Fibroblast of lung (primary cell): ENCODE measurements around the gene ACY1. TPM values are rescaled to one million over a fixed set of nuclear protein-coding genes. Genes with fewer than 3 reads are reported as not detected.

Source experiments
- DNase-seq, 2 donors: peaks; one replicate each; pipeline versions ENCODE4 v3.0.0 to v3.0.0-alpha.2; 2010; ENCODE audit warnings: low read depth in 2 of 2
- H2AFZ ChIP-seq: 2 replicates; pipeline ENCODE4 v1.5.1; 2012; ENCODE audit warnings: low read length, control low read depth, inconsistent platforms
- H3K27ac ChIP-seq: 2 replicates; pipeline ENCODE4 v1.5.1; 2011; ENCODE audit warnings: low read length, control low read depth; ENCODE audit not compliant: insufficient read depth
- H3K27me3 ChIP-seq: 2 replicates; pipeline ENCODE4 v1.5.1; 2011; ENCODE audit warnings: mild to moderate bottlenecking, low read length; ENCODE audit not compliant: control insufficient read depth, insufficient read depth
- H3K36me3 ChIP-seq: 2 replicates; pipeline ENCODE4 v1.5.1; 2011; ENCODE audit warnings: low read length; ENCODE audit not compliant: control insufficient read depth, insufficient read depth
- H3K4me1 ChIP-seq: 2 replicates; pipeline ENCODE4 v1.5.1; 2011; ENCODE audit warnings: low read length; ENCODE audit not compliant: control insufficient read depth, insufficient read depth; ENCODE audit errors: extremely low read depth
- H3K4me2 ChIP-seq: 2 replicates; pipeline ENCODE4 v1.5.1; 2011; ENCODE audit warnings: low read length, control low read depth; ENCODE audit not compliant: insufficient read depth; ENCODE audit errors: extremely low read depth
- H3K4me3 ChIP-seq, 4 experiments: fragments of 200-600 bp in 1 of 4; sonication (generic) in 1 of 4; replicated peaks in 1 of 4; 2 replicates each; pipeline ENCODE4 v1.5.1; 2011 to 2016; ENCODE audit warnings: low read length in 4 of 4, low read depth in 3 of 4, mild to moderate bottlenecking in 3 of 4, control low read depth in 2 of 4, inconsistent platforms in 1 of 4, mixed read lengths in 1 of 4; ENCODE audit not compliant: insufficient read depth in 1 of 4; ENCODE audit errors: control extremely low read depth in 1 of 4
- H3K79me2 ChIP-seq: 2 replicates; pipeline ENCODE4 v1.5.1; 2012; ENCODE audit warnings: mild to moderate bottlenecking, low read length, inconsistent platforms; ENCODE audit not compliant: control insufficient read depth, insufficient read depth
- H3K9ac ChIP-seq: 2 replicates; pipeline ENCODE4 v1.5.1; 2011; ENCODE audit warnings: mild to moderate bottlenecking, low read length, control low read depth; ENCODE audit not compliant: insufficient read depth
- H3K9me3 ChIP-seq: 2 replicates; pipeline ENCODE4 v1.5.1; 2012; ENCODE audit warnings: low read depth, low read length; ENCODE audit not compliant: control insufficient read depth, insufficient read depth
- H4K20me1 ChIP-seq: 2 replicates; pipeline ENCODE4 v1.5.1; 2011; ENCODE audit warnings: low read length; ENCODE audit not compliant: control insufficient read depth, insufficient read depth; ENCODE audit errors: extremely low read depth
- EZH2 ChIP-seq: IDR thresholded peaks from 2 replicates; pipeline ENCODE4 v1.5.1; 2012; ENCODE audit warnings: low read length, control low read depth, mild to moderate bottlenecking; ENCODE audit errors: missing control alignments
- polyA plus RNA-seq, 2 donors: library from polyadenylated mRNA; depleted of rRNA in 1 of 2; stranded (reverse) in 1 of 2; unstranded in 1 of 2; fragments of >200 nt; gene quantifications; 2 replicates each; pipeline ENCODE4 v1.2.1, GENCODE V29; 2011 to 2012; ENCODE audit warnings: missing spikeins in 1 of 2
- total RNA-seq: library from RNA; depleted of rRNA; stranded (reverse); fragments of >200 nt; gene quantifications from 2 replicates; pipeline ENCODE4 v1.2.1, GENCODE V29; 2014
- TF ChIP-seq, protein P1 (sequence below), 2 donors: IDR thresholded peaks in 1 of 2; conservative IDR thresholded peaks in 1 of 2; 1 replicate in 1 of 2; 2 replicates in 1 of 2; pipeline ENCODE4 v1.5.1; 2011 to 2012; ENCODE audit warnings: low read length in 2 of 2, control low read depth in 1 of 2, inconsistent platforms in 1 of 2, low read depth in 1 of 2, mild to moderate bottlenecking in 1 of 2

ACY1 gene
- total and polyA plus RNA-seq, 2 donors (not counting 1 experiment from before 2014, with no cell fraction given): 21.4 to 40.3 TPM

DNA sequence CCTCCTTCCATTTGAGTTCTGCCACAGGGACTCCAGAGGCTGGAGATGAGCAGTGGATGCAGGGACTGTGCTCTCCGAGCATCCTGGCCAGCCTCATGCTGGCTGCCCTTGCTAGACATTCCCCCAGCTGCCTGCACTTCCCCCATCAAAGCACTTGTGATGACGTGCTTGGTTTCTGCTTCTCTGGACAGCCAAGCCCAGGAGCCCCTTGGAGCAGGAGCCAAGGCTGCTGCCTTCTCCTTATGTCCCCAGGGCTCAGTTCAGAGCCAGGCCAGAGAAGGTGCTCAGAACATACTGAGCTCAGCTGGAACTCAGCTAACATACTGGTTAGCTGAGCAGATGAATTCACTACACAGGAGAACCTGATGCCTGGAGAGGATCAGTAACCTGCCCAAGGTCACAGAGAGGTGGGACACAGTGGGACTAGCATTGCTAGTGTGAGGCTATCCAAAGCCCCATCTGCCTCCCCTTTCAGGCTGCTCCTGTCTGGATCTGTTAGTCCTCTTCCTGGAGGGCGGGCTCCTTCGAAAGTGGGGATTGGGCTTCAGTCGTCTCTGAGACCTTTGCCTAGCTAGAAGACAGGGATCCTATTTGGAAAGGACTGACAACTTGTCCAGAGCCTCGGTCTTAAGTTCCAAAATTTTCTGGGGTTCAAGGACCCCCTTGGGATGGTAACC lies 20.3 kb upstream of the ACY1 start:
- Histone ChIP-seq H3K79me2 (peaks cover 14% of the 10 kb centered on the region), H3K27me3 (no peaks in the 10 kb centered on the region), H4K20me1 (no peaks in the 10 kb centered on the region), H3K9ac (no peak overlapping the region), H2AFZ (no peak overlapping the region), H3K27ac (no peak overlapping the region), H3K9me3 (no peaks in the 10 kb centered on the region), H3K4me1 (peaks cover 5% of the 10 kb centered on the region), H3K4me3 (no peak overlapping the region), H3K4me2 (no peak overlapping the region), H3K36me3 (peaks cover 12% of the 10 kb centered on the region)
- DNase-seq: no peak
- TF ChIP-seq EZH2: no peak

DNA sequence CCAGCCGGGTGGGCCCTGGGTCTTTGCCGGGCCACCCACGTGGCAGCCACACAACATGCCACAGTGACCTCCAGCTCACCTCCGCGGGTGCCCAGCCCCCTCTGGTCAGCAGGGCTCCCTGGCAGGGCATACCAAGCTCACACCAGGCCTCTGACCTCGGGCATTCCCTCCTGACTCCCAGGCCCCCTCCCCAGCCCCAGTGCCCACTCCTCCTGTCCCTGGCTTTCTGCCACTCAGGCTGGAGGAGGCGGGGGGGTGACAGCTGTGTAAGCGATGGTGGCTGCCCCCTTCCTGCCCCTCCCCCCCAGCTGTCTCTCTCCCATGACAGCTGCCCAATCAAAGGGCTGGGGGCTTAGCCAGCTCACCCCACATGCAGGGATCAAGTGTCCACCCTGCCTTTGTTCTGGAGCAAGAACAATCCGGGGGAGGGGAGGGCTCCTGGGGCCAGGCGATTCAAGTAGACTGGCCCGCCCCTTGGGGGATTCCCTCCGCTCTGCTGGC lies 19.3 kb upstream of the ACY1 start:
- Histone ChIP-seq H3K27ac (no peak overlapping the region), H3K36me3 (peaks cover 10% of the 10 kb centered on the region), H3K9me3 (no peaks in the 10 kb centered on the region), H4K20me1 (no peaks in the 10 kb centered on the region), H3K4me1 (peaks cover 8% of the 10 kb centered on the region), H3K4me3 (no peak overlapping the region), H3K9ac (no peak overlapping the region), H3K79me2 (peaks cover 14% of the 10 kb centered on the region), H2AFZ (no peak overlapping the region), H3K27me3 (no peaks in the 10 kb centered on the region), H3K4me2 (no peak overlapping the region)
- TF ChIP-seq, protein P1, sequence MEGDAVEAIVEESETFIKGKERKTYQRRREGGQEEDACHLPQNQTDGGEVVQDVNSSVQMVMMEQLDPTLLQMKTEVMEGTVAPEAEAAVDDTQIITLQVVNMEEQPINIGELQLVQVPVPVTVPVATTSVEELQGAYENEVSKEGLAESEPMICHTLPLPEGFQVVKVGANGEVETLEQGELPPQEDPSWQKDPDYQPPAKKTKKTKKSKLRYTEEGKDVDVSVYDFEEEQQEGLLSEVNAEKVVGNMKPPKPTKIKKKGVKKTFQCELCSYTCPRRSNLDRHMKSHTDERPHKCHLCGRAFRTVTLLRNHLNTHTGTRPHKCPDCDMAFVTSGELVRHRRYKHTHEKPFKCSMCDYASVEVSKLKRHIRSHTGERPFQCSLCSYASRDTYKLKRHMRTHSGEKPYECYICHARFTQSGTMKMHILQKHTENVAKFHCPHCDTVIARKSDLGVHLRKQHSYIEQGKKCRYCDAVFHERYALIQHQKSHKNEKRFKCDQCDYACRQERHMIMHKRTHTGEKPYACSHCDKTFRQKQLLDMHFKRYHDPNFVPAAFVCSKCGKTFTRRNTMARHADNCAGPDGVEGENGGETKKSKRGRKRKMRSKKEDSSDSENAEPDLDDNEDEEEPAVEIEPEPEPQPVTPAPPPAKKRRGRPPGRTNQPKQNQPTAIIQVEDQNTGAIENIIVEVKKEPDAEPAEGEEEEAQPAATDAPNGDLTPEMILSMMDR (conservative IDR thresholded peaks at IDR 0.05 in 1 of 2, IDR thresholded peaks at IDR 0.05 in 1 of 2; ENCODE audit: low read depth in 1 of 2, low read length in 2 of 2): no peak
- DNase-seq: no peak

DNA sequence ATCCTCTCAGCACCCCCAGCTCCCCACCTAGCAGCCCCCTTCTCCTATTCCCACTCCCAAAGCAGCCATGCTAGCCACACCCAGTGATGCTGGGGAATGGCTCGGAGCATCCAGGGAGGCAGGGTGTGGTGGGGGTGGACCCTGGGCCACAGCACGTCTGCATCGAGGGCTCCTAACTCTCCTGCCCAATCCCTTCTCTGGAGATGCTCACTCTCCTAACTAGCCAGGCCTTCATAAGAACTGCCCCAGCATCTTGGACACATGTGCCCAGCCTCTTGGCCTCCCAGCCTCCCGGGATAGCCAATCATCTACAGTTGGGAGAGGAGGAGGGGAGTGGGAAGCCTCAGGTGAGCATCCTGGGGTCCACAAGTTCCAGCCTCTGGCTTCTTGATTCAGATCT lies 18.8 kb upstream of the ACY1 start:
- no peak overlapping the region for H3K27ac ChIP-seq
- peaks cover 14% of the 10 kb centered on the region for H3K79me2 ChIP-seq
- H2AFZ ChIP-seq: no peak overlapping the region
- DNase-seq: no peak
- no peaks in the 10 kb centered on the region for H3K9me3 ChIP-seq
- H3K9ac ChIP-seq: no peak overlapping the region
- TF ChIP-seq, protein P1 (conservative IDR thresholded peaks at IDR 0.05 in 1 of 2, IDR thresholded peaks at IDR 0.05 in 1 of 2; ENCODE audit: low read depth in 1 of 2, low read length in 2 of 2): no peak
- TF ChIP-seq EZH2: no peak
- H3K4me2 ChIP-seq: no peak overlapping the region
- peaks cover 6% of the 10 kb centered on the region for H3K36me3 ChIP-seq
- H4K20me1 ChIP-seq: no peaks in the 10 kb centered on the region
- peaks cover 8% of the 10 kb centered on the region for H3K4me1 ChIP-seq
- H3K27me3 ChIP-seq: no peaks in the 10 kb centered on the region
- no peak overlapping the region for H3K4me3 ChIP-seq
